Measurements from ENCODE around the gene SMLR1.

DNA sequence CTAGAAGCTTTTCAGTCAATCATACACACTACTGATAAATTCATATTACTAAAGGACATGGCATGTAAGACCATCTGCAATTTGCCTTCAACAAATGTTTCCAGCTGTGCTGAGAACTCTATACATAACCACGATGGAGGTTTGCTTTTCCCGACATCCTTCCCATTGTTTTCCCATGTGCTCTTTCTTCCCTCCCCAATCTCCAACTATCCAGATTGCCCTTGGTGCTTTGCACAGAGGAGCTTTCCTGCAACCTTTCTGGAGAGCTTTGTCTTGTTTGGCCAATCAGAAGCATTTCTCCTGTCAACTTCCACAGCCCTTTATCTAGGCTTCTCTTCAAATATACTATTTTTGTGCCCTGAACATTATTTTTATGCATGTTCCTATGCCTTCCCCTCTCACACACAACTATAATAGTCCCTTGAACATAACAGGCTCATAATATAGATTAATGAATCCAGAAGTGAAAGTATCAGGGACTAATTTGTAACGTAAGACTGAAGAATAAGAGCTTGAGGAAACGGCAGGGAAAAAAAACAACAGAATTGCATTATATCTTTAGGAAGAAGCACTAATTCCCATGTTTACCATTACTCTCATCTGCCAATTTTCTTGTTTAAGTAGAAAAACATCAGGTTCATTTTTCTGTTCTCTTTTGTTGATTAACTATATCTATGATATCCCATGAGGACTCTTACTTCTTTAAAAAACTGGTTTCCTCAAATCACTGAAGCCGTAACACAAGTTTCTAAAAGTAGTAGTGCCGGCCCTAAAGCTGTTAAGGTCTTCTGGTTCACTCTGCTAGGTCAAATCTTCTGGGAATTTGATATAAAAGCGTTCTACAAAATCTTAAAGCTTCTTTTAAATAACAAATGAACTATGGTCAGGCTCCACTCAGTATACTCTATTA is 20.1 kb downstream of the SMLR1 start:
- no peak for TF ChIP-seq EZH2 (IDR thresholded peaks at IDR 0.05; ENCODE audit: borderline replicate concordance, low read depth, low read length, severe bottlenecking)
- no peak for TF ChIP-seq CTCF (IDR thresholded peaks at IDR 0.05; ENCODE audit: extremely low read depth in 1 of 2, insufficient read depth in 1 of 2, low read depth in 1 of 2, low read length in 2 of 2)
- no peak for TF ChIP-seq POLR2A (IDR thresholded peaks at IDR 0.05; ENCODE audit: low read depth, low read length)
- no peak for TF ChIP-seq MAX (IDR thresholded peaks at IDR 0.05; ENCODE audit: insufficient read depth, insufficient read length)
- no peak for TF ChIP-seq POLR2AphosphoS5 (IDR thresholded peaks at IDR 0.05; ENCODE audit: insufficient read depth, low read depth, low read length)
- TF ChIP-seq FOS (IDR thresholded peaks at IDR 0.05; ENCODE audit: borderline replicate concordance, insufficient read depth, low read length), result no peak
